HG03457 (cell line): ENCODE measurements around the gene MAGI1.

Experiments used
- ATAC-seq: cut with Tn5 transposase; IDR thresholded peaks from one replicate; pipeline ENCODE4 v1.9.1; 2021; ENCODE audit warnings: moderate number of reproducible peaks; ENCODE audit not compliant: unreplicated experiment

The MAGI1 gene

DNA sequence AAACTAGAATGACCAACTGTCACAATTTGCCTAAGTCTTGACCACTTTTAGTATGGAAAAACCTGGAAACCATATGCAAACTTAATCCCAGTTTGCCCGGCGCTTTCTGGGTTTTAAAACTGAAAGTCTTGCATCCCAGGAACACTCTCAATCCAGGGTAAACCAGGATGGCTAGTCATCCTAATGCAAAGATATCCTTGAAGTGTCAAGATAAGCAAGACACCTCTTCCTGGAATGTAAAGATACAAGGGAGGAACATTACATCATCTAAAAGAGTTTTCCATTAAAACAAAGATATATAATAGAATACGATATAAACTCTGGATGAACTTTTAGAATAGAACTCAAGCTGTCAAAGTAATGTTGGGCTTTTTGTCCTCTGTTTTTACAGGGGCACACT, 188.5 kb downstream of the MAGI1 start:
- no peak for ATAC-seq

- no peak for ATAC-seq
These were observed 190.7 kb downstream of the MAGI1 start for GRCh38 chr3:65848024-65848423.

DNA sequence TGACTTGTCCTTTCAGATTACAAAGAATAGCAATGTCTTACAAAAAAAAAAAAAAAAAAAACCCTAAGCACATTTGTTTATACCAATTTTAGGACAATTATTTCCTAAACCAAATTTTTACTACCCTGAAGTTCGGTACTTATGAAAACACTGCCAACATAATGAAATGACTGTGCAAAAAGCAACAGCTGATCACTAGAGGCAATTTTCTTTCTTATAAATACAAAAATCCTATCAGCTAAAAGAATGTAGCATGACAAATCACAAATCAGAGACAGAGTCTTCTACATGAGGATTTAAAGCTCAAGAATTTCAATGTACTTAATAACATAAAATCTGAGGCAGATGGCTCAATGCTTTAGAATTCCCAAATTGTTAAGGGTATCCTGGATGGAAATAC, 191.8 kb downstream of the MAGI1 start:
- ATAC-seq: no peak

- no peak for ATAC-seq
These were observed 194.3 kb downstream of the MAGI1 start for GRCh38 chr3:65844370-65844769.

- no peak for ATAC-seq
These were observed 195.0 kb downstream of the MAGI1 start for GRCh38 chr3:65843732-65844131.

DNA sequence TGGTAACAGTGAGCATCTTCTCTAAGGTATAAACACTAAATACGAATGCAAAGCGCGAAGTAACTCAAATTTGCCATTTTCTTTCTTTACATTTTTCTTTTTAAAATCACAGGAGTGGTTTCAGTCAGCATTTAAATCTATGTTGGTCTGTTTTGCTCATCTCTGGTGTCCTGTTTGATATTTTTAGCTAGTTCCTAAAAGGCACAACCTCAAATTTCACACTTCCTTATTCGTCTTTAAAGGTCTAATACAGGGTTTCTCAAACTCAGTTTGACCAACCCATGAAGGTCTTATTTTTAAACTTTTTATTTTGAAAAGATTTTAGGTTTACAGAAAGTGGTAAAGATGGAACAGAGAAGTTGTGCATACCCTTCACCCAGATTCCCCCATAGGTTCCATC, 201.1 kb downstream of the MAGI1 start:
- ATAC-seq: no peak

DNA sequence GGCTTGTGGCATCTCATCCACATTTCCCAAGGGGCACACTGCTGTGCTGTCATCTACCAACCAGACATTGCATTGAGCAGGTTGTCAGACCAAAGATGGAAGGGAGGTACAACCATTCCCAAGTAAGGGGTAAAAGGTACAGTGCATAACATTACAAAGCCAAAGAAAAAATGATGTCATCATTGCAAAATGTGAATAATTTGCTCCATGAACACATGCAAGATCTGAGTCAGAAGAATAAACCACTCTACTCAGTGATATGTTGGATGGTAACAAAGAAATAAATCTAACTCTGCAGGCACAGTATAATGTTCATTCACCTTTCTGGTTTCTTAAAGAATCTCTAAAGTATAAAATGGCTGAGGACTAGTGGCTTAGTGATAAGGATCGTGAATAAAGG, 202.7 kb downstream of the MAGI1 start:
- ATAC-seq: no peak

DNA sequence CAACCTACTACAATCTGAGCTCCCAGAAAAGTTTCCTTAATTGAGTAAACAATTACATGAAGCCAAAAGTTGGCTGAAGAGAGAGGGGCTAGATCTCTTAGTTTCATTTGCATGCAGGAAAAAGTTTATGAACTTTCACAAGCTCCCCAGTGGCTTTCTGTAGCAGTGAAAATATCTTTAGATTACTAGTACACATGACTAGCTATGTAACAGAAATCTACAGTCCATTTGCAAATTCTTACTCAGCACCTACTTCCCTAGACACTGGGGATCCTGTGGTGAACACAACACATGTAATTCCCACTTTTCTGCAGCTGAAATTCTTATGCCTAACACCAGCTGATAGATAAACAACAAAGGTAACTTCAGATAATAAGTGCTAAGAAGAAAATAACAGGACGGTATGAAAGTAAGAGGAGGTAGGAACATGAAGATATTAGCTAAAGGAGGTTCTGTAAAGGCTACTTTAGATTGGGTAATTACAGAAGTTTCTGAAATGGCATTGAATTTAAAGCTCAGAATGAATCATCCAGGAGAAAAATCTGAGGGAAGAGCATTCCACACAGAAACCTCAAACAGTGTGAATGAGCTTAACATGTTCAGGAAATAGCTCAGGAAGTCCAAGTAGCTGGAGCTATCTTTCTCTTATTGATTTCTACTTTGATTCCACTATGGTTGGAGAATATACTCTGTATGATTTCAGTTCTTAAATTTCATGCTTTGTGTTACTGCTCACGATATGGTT, 204.8 kb downstream of the MAGI1 start:
- ATAC-seq: no peak

DNA sequence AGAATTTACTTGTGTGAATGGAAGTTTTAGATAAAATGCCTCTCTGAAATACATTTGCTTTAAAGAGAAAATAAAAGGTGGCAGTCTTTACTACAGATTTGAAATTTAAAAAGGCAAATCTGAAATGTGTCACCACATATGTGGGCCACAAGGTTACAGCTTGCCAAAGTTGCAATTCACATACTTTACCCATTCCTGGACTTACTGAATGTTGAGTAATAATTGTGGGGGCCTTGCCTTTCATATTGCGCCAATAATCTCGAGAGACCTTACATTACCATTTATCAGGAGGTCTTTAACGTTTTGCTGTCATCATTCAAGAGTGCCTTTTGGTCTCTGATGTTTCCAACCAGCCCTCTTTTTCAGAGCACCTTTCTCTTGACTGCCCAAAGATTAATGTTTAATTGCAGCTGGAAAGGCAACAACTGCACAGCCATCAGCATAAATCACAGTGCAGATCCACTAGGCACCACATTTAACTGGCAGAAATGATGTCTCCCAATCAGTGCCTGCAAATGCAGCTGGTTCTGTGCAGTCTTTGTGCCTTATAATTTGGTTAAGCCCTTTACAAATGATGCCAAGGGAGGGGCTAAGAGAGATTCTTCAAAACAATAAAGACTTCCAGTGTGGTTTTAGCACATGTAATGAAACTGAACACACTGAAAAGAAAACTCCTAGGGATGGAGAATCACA, 206.8 kb downstream of the MAGI1 start:
- ATAC-seq: no peak

- ATAC-seq: no peak
These were observed 207.6 kb downstream of the MAGI1 start for GRCh38 chr3:65830948-65831732.

- no peak for ATAC-seq
These were observed 209.5 kb downstream of the MAGI1 start for GRCh38 chr3:65829228-65829627.

- ATAC-seq: no peak
These were observed 210.0 kb downstream of the MAGI1 start for GRCh38 chr3:65828706-65829105.

DNA sequence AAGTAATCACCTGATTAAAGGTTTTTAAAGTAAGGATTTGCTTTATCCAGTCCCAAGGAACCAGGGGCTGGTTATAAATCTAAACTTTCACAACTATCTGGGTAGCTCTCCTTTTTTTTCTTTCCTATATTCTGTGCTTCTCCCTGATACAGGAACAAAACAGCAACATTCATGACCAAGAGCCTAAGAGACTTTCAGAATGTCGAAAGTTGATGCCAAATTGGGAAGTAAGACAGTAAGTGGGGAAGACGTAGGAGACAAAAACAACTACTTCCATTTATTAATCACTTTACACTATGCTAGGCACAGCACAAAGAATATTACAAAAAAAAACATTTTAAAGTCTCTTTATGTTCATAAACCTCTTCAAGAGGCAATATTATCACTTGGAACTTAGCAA, 211.6 kb downstream of the MAGI1 start:
- ATAC-seq: no peak

DNA sequence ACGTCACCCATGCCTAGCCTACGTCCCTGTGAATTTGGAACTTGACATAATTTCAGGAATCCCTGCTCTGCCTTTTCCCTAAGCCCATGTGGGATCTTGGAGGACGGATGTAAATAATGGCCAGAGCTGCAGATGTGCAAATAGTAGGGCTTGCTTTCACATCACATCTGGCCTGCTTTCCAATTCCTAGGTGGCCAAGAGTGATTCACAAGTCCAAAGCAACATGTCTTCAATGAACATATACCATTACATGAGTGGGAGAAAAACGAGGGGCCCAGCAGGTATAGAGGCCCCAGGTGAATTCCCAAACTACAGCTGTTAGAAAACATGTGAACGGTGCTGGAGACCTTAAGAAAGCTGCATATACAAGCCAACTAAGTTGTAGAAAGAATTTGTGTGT, 214.6 kb downstream of the MAGI1 start:
- no peak for ATAC-seq

GRCh38 chr3:65820600-65820999, 218.1 kb downstream of the MAGI1 start:
- no peak for ATAC-seq

DNA sequence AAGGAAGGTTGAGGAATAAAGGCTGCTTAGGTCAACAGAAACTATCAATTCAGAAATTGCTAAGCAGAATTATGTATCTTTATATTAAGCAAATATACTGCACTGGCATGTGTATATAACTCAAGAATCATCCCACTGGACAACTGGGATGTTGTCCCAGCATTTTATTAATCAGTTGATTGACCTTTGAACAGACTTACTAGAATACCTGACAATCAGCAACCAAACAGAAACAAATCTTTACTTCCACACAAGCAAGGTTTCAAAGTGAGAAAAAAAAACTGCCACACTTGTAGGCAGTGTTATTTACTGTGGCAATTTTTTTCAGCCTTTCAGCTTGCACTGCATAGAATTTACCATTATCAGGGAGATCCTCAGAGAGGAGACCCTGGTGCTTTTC, 218.8 kb downstream of the MAGI1 start:
- no peak for ATAC-seq

- ATAC-seq: no peak
These were observed 221.1 kb downstream of the MAGI1 start for GRCh38 chr3:65817553-65818126.

DNA sequence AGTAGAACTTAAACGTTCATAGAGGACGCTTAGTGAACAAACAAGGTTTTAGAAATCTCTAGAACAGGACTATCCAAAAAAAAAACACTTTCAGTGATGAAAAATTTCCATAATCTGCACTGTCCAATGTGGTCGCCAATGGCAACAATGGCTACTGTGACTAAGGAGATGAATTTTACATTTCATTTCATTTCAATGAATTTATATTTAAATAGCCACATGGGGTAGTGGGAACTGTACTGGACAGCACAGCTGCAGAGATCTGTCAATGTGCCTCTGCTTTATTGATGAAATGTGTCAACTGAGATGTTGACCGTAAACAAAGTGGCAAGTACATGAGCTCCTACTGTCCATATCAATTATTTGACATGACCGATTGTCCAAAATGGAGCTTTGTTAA, 222.5 kb downstream of the MAGI1 start:
- ATAC-seq: no peak

DNA sequence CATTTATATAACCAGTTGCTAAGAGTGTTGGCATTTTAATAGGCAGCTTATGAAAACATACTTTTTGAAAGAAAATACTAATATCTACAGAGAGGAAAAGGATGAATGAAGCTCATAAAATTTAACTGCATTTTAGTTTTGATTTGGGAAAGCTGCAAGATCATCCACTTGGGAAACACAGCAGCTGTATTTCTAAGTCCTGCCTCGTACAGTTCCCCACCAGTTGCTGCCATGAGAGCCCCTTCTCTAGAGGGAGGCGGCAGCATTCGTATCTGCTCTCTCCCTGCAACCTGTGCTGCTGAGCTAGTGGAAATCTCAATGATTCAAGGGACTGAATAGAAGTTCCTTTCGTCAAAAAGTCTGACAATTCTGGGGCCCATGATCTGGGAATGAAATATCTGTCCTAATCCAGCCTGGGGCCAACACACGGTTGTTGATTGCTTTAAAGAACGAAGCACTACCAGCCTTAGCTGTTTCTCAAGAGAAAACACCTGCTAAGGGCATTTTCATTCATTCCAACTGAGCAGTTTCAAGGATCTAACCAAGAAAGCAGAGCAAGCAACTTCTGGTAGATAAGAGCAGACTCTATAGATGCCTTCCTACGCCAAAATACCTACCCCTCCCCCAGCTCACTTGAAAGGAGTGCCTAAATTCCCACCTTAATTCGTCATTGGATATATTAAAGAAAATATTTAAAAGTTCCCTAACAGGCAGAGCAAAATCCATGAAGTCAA, 223.7 kb downstream of the MAGI1 start:
- no peak for ATAC-seq

- ATAC-seq: no peak
These were observed 226.8 kb downstream of the MAGI1 start for GRCh38 chr3:65811892-65812291.
